Stimulated activated CD8-positive, alpha-beta memory T cell treated with anti-CD3 and anti-CD28 coated beads, Interleukin-12 subunit alpha, Interleukin-12 subunit beta, amount 100 ng/mL, for 1 hour (primary cell): ENCODE measurements around the gene TDRKH.
"Not testable (repeated sequence)": the region's sequence is repeated elsewhere in the genome, so short reads cannot be mapped to it uniquely, and the experiment has no call there.

Source experiments
- DNase-seq: peaks from one replicate; pipeline ENCODE4 v3.0.0-alpha.2; 2020; ENCODE audit warnings: low read depth

TDRKH gene

DNA sequence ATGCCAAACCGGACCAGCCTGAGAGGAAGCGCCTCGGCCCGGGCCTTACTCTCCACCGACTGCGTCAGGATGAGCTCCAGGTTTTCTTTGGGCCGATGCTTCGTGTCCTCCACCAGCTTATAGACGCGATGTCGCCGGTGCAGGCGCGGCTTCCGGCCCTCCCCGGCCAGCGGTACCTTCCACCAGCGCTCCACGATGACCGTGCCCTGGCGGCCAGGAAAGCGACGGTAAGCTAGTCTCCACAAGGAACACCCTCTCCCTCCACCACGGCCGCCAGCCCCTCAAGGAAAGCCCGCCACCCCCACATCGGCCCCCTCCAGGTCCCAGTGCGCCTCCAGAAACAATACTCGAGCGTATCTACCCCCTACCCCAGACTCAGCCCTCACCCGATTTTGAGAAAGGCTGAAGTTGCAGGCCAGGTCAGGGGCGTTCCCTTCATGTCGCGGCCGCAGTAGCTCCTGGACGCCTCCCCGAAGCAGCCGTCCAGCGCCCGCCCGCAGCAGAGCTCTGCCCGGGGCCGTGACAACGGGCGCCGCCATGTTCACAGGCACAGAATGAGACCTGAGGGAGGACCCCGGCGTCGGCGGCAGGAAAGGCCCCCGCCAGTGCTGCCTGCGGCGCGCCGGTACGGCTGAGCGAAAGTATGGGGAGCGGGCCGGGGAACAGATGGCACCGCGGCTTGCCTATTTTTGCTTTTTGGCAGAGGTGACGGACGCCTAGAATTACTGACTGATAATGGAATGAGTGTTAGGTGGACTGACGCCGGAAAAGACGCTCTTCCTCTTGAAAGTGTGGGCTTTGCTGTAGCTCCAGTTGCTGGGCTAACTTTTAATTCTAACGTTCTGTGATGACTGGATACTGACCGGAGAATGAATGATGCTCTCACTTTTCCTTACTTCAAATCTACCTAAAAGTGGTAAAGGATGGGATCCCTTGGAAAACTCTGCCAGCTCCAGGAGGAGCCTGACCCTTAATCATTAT lies 27.1 kb downstream of the TDRKH start, which contains the start of gene MRPL9:
TSS of gene MRPL9 (minus strand) at position 556 of the 981 bp plus-strand sequence. CDS start at position 539, 17 bp downstream.
- DNase-seq = peak; percentile 76

DNA sequence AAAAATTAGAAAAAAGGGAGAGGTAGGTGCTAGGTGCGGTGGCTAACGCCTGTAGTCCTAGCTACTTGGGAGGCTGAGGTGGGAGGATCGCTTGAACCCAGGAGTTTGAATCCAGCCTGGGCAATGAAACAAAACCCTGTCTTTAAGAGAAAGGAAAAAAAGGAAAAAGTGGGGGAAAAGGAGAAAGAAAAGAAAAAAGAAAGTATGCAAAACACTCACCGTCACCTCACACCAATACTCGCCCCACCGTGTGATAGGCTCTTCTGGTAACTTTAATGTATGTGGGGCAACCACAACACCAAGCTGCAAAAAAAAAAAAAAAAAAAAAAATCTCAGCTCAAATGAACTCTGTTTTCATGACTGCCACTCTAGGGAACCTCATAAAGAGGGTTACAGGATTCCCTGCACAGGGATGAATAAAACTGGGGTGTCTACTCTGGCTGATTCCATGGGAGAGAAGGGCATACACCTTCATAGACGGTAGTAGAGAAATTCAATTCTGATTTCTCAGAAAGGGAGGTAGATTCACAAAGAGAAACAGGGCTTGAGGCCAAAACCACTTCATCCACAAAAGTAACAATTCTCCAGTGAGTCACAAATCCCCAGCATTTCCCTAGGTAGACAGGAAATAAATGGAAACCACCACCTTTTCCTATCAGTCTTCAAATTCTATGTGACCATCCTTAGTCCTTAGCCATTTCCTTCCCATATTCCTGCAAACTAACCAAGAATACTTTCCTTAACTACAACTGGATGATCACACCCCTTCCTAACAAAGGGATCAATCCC lies 29.5 kb downstream of the TDRKH start:
- DNase-seq = no peak

DNA sequence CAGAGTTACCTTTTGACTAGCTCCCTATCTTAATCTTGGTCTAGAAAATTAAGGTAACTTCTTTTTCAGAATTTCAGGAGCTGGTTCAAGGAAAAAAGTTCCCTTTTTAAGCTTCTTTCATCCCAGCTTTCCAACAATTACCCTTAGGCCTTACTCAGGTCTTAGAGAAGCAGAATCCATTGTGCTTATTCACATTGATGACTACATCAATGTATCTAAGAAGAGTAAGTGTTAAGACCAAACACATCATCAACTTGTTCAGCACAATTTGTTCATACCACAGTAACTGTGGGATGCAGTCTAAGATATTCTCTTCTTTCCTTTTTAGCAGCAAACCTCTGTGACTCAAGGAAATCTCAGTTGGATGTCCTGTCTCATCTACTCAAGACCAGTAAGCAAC lies 31.1 kb downstream of the TDRKH start:
- no peak for DNase-seq

DNA sequence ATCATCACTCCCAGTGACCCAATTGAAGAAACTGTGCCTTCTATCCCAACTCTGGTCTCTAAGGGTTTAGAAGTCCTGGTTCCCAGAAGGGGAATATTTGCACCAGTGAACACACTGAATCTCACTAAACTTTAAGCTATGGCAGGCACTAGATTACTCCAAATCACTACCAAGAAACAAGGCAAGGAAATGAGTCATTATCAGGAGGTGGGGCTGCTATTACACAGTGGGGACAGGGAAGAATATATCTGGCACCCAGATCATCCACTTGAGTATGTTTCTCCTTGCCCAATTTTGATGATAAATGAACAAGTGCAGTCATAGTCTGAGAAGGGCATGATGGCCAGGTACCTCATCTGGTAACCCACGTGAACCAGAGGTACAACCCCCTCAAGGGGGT lies 34.0 kb downstream of the TDRKH start:
- DNase-seq = no peak

- DNase-seq = no peak
Observed at GRCh38 chr1:151741516-151741915, 48.8 kb downstream of the TDRKH start.

GRCh38 chr1:151739590-151740355 lies 50.5 kb downstream of the TDRKH start:
- no peak for DNase-seq

- no peak for DNase-seq
Observed at GRCh38 chr1:151737479-151737878, 52.8 kb downstream of the TDRKH start.

DNA sequence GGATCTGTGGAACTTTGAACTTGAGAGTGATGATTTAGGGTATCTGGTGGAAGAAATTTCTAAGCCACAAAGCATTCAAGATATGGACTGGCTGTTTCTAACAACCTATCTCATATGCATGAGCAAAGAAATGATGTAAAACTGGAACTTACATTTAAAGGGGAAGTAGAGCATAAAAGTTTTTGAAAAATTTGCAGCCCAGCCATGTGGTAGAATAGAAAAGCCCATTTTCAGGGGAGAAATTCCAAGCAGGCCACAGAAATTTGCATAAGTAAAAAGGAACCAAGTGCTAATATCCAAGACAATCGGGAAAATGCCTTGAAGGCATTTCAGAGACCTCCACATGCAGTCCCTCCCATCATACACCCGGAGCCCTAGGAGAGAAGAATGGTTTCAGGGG lies 53.3 kb downstream of the TDRKH start:
- no peak for DNase-seq

- not testable (repeated sequence) for DNase-seq
Observed at GRCh38 chr1:151733995-151734394, 56.3 kb downstream of the TDRKH start.

DNA sequence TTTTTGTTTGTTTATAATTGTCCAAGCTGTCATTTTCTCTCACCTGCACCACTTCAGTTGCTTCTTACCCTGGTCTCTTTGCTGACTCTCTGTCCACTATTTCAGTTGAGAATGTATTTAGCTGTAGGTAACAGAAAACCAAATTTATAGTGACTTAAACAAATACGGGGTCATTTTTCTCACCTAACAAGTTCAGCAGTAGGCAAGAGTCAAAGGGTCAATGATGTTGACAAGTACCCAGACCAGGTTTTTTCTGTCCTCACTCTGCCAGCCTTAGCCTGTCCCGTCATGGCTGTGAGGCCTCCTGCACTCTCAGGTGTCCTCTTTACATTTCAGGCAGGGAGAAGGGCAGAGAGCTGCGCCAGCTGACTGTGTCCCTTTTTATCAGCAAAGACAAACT lies 57.2 kb downstream of the TDRKH start:
- no peak for DNase-seq

DNA sequence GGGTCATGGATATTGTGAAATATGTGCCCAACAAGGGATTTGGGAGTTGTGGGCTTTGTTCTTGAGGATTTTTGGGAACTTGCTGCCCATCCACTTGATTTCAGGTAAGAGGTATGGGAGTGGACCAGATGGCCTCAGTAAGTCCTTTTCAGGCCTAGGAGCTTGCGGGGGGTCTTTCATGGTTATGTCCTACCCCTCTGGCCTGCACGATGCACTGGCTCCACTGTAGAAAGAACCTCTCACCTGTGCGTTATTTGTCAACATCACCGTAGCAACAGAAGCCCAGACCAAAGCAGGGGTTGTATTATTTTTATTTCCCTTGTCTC lies 60.4 kb downstream of the TDRKH start:
- no peak for DNase-seq

DNA sequence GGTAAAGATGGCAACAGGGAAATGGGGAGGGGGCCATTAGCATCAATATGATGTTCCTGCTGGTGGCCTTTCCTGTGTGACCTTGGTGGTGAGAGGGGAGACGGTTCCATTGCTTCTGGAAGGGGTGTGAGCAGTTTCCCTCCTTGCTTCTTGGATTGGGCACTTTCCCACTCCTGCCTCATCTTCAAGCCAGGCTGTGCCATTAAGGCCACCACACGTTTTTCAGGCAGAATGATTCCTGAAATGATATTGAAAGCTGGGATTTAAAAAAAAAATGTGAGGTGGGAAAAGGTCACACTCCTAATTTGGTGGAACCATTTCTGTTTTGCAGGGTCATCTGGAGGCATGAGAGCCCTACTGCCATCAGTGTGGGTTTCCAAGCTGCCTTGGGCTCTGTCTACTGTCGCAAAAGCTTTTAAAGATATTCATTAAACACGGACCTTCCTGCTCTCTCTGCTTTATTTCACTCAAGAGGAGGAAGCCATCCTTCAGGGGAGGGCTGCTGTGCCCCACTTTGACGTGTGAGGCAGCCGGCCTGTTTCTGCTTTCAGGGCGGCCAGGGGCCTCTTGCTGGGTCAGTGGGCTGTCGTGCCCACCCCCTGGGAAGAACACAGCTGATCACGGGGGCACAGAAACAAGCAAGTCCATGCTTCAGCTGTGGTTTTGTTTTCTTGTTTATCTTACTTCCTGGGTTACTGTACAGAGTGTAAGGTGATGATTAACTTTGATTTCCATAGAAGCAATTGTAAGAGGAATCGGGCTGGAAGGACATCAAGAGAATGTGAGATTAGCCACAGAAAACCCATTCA lies 60.9 kb downstream of the TDRKH start:
- no peak for DNase-seq

DNA sequence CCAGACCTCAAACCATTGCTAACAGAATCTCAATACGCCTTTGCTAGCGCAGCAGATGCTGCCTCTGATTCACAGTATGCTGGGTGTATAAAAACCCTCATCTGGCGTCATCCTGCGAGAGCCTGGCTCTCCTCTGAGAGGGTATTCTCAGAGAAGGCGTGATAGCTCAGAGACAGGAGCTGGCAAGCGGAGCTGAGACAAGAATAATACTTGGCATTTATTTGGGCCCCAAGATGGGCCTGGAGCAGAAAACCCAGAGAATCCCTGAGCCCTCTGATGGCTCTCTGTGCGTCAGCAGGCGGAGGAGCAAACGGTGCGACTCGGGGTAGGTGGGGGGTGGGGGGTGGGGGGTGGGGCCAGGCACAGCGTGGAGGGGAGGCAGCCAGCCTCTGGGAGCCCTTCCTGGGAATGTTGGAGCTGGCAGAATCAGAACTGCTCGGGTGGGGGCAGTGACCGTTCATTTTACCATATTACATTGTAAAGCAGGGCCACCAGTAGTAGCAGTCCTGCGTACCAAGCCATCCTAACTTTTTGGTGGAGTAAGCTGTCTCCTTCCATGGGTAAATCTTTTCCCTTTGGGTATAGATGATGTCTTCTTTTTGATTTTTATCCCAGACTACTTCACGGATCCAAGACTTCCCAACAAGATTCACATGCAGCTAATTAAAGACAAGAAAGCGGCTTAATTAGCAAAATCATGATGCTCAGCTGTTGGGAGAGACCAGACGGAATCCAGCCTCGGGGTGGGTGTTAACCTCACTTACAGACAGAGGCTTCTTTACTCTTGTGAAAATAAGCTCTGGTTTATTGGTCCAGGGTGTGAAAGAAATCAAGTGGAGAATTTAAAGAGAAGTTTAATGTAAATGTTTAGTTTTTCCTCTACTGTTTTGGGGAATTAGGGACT lies 61.9 kb downstream of the TDRKH start:
- DNase-seq = no peak

- DNase-seq = no peak
Observed at GRCh38 chr1:151723726-151724370, 66.5 kb downstream of the TDRKH start.
